GM21786 (cell line): Measurements from ENCODE around the gene SDR9C7.
A peak's percentile ranks its signal among the peaks of the same experiment; 100 is the strongest.
"Not testable (repeated sequence)": the region's sequence is repeated elsewhere in the genome, so short reads cannot be mapped to it uniquely, and the experiment has no call there.

Experiments used
- ATAC-seq: cut with Tn5 transposase; IDR thresholded peaks from one replicate; pipeline ENCODE4 v1.9.1; 2021; ENCODE audit not compliant: unreplicated experiment

The SDR9C7 gene

DNA sequence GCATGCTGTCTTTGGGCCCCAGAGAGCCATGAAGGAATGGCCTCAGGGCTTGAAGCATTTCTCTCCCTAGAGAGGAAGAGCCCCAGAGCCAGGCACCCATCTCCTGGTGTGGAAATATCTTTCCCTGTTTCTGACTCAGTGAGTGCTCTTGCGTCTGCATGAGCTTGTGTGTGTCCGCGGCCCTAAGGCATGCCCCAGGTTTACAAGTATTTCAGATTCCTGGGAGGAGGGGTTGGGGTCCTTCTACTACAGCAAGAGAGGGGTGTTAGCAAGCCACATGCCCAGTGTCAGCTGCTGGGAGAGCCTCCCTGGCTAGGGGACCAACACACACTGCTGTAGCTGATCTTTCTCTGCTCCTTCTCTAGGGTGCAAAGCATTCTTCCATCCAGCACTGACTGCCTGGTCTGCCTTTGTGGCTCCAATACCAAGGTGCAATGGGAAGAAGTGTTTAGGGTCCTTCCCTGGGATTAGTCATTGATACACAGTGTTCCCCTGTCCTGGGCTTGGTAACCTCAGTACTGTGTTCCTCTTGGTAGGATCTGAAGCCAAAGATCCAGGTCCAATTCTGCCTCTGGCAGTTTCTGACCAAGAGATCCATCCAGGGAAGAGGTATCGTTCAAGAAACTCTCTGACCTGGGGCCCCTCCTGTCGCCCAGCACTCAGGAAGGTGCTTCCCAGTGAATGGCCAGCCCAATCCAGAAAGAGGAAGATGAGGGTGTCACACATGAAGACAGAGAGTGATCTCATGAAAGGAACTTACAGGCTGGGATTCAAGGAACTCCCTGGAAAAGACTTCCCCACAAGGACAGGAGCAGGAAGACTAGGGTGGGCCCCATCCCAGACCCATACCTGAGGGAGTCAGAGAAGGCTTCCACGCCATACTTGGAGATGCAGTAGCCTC lies 20.1 kb upstream of the SDR9C7 start:
- ATAC-seq = no peak

DNA sequence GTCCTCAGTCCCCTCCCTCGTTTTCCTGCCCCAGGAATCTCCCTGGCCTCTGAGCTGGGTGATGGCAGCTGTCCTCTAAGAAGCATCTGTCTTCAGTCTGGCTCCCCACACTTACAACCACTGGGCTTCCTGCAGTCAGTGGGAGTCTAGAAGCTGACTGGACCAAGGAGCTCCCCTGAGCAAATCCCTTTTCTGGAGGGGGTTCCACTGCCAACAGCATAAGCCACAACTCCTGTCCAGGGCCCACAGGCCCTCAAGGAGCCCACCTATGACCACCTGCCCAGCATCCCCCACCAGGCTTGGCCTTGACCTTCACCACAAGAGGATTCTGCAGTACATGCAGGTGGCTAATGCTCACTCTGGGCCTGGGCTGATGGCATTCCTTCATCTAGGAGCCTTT lies 19.1 kb upstream of the SDR9C7 start:
- ATAC-seq = no peak

DNA sequence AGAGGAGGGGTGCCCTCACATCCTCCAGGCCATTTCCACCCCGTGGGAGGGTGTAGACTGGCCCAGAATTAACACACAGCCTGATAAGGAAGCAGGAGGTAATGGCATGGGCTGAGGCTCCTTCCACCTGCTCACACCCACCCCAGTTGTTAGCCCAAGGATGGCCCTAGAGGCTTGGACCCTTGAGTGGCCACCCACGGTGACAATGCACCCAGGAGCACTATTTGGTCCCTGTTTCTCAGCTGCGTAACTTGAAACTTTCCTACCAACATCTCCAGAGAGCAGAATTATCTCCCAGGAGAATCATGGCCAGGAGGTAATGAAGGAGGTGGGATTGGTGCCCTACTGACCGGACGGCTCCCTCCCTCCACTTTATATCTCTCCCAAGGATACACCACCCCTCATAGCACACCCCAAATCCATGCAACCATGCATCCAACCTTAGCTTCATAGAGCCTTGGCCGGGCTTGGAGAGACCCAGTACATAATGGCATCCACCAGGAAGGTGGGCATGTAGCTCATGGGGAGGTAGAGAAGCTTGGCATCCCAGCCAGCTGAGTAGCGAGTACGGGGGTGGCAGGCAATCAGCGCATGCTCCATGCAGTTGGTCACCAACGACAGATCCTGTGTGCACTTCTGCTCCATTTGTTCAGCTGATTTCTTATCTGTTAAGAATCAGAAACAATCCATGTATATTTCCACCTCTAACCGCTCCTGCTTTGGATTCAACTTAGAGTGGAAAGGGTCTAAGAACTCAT lies 17.6 kb upstream of the SDR9C7 start:
- ATAC-seq = no peak

GRCh38 chr12:56948881-56949280 lies 14.7 kb upstream of the SDR9C7 start:
- no peak for ATAC-seq

DNA sequence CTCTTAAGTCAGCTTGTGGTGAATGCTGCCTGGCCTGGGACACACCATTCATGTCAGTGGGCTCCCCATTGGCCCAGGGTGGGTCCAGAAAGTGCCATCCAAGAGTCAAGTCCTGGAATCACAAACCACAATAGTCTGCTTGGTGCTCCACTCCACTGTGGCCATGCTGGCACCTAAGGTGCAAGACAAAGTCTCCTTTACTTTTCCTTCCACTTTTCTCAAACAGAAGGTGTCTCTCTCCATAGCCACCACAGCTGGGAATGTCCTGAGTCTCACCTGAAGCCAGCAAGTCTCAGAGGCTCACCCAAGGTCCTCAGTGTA lies 14.2 kb upstream of the SDR9C7 start:
- ATAC-seq = no peak

GRCh38 chr12:56947633-56948456 lies 13.6 kb upstream of the SDR9C7 start:
- ATAC-seq = no peak

DNA sequence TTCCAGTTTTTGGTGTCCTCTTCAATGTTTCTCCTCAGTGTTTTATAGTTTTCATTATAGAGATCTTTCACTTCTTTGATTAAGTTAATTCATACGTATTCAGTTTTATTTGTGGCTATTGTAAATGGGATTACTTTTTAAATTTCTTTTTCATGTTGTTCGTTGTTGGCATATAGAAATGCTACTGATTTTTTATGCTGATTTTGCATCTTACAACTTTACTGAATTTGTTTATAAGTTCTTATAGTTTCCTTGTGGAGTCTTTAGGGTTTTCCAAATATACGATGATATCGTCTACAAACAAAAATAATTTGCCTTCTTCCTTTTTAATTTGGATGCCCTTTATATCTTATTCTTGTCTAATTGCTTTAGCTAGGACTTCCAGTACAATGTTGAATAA lies 9.7 kb upstream of the SDR9C7 start:
- no peak for ATAC-seq

DNA sequence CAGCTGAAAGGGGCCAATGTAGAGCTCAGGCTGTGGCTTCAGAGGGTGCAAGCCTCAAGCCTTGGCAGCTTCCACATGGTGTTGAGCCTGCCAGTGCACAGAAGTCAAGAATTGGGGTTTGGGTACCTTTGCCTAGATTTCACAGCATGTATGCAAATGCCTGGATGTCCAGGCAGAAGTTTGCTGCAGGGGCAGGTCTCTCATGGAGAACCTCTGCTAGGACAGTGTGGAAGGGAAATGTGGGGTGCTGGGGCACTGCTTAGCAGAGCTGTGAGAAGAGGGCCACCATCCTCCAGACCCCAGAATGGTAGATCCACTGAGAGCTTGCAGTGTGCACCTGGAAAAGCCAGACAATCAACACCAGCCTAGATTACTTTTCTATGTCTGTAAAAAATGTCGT lies 9.2 kb upstream of the SDR9C7 start:
- ATAC-seq = not testable (repeated sequence)

- peak; percentile 65 for ATAC-seq
These were observed 7.2 kb upstream of the SDR9C7 start for GRCh38 chr12:56941299-56942017.

DNA sequence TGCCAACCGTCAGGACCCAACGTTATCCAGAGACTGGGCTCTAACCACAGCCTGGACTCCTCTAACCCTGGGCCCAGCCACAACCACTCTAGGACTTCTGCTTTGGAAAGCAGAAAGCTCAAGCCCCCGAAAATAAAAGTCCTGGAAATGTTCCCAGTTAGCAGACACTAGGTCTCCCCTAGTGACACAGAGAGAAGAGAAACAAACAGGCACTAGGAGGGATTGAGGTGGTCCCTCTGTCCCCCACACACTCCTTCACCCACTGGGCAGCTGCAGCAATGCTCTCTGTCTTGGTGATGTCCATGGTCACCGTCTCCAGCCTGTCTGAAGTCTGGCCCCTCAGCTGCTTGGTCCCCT lies 6.7 kb upstream of the SDR9C7 start:
- not testable (repeated sequence) for ATAC-seq

GRCh38 chr12:56935752-56936151 lies 1.5 kb upstream of the SDR9C7 start:
- ATAC-seq = no peak

DNA sequence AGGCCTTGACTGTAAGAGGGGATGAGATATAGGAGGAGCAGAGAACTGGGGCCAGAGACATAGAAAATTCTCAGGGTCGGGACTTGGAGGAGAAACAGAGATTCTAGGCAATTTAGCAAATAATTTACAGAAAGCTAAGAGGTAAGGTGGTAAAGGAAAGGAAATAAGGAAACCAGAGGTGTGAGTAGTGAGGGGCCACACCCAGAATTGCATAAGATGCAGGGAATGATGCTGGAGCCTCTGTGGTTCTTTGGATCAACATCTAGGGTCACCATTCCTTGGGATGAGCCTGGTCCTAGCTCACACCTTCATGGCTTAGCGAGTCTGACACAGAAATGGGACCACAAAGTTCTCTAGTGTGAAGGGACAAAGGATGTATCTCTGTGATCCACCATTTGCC lies 949 bp upstream of the SDR9C7 start:
- ATAC-seq = no peak

DNA sequence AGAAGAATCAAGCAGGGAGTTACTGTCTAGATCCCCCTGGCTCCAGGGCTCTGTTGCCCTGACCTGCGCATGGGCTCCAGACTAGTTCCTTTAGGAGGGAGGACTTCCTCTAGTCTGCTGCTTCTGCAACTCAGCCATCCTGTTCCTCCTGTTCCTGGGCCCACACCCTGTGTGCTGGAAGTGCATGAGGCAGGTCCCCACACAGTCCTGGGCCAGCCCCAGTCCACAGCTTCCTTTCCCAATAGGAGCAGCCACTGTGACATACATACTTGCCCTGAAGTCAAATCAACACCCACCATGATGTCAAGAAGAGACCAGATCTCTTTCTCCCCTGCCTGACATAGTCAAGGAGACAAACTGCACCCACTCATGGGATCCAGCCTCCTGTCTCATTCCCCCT lies 1.3 kb downstream of the SDR9C7 start:
- no peak for ATAC-seq

DNA sequence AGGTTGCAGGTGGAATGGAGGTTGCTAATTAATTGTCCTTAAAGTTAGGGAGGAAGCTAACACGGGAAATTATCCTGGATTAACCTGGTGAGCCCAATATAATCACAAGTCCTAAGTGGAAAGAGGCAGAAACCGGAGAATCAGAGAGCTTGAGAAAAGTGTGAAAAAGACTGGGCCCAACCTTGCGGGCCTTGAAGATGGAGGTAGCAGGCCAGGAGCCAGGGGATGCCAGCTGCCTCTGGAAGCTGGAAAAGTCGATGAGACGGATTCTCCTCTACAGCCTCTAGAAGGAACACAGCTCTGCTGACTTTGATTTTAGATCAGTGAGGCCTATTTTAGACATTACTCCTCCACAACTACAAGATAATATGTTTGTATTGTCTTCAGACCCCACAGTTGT lies 2.1 kb downstream of the SDR9C7 start:
- ATAC-seq = no peak

GRCh38 chr12:56931474-56931978 lies 2.7 kb downstream of the SDR9C7 start:
- no peak for ATAC-seq

GRCh38 chr12:56930241-56930640 lies 4.0 kb downstream of the SDR9C7 start:
- ATAC-seq = no peak

DNA sequence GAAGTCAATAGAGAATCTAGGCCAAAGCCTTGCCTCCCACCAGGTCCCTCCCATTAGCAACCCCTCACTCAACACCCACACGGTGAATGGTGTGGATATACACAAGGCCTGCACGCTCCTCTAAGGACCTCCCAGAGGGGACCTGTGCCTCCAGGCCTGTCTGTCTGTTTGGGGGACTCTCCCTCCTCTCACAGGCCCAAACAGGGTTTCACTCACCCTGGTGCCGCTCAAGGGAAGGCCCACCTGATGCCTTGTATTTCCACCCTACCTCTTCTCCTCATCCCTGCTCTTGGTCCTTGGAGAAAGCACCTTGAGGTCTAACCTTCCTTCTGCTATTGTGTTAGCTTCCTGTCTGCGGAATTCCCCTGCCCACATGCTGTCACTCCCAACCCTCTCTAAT lies 4.4 kb downstream of the SDR9C7 start:
- ATAC-seq = no peak

- ATAC-seq = no peak
These were observed 5.9 kb downstream of the SDR9C7 start for GRCh38 chr12:56928262-56928661.

- no peak for ATAC-seq
These were observed 6.9 kb downstream of the SDR9C7 start for GRCh38 chr12:56927281-56927680.

- no peak for ATAC-seq
These were observed 12.2 kb downstream of the SDR9C7 start for GRCh38 chr12:56922031-56922430.

DNA sequence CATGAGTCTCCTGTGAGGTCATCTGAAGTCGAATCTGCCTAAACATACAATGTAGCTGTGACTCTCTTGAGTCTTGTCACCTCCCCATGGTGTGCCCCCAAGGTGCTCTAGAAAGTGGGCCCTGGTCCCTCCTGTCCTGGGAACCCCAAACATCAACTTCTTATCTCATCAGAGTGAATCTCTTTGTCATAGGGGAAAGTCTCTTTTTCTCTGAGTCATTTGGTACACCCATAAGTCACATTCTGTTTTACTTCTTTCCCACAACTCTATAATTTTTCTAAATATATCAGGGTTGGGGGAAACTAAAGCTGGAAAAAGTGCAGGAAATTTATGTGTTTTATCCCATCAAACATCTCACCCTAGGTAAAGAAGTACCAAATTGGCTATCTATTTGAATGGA lies 12.9 kb downstream of the SDR9C7 start:
- ATAC-seq = no peak
